Measurements from ENCODE around the gene CPEB3.
"Not testable (repeated sequence)": the region's sequence is repeated elsewhere in the genome, so short reads cannot be mapped to it uniquely, and the experiment has no call there.

CPEB3 gene

GRCh38 chr10:92087750-92088395 is 203.0 kb downstream of the CPEB3 start:
- peak; percentile 91 for DNase-seq

- no peak for DNase-seq
These were observed 208.1 kb downstream of the CPEB3 start for GRCh38 chr10:92082583-92083280.

- DNase-seq, result no peak
These were observed 209.2 kb downstream of the CPEB3 start for GRCh38 chr10:92081641-92082040.

GRCh38 chr10:92080244-92080643 is 210.6 kb downstream of the CPEB3 start:
- DNase-seq, result no peak

- DNase-seq, result no peak
These were observed 211.9 kb downstream of the CPEB3 start for GRCh38 chr10:92079003-92079402.

- no peak for DNase-seq
These were observed 214.2 kb downstream of the CPEB3 start for GRCh38 chr10:92076722-92077121.

GRCh38 chr10:92075829-92076228 is 215.0 kb downstream of the CPEB3 start:
- DNase-seq, result no peak

GRCh38 chr10:92074126-92074887 is 216.6 kb downstream of the CPEB3 start:
- DNase-seq, result peak; percentile 61

GRCh38 chr10:92068900-92069299 is 222.0 kb downstream of the CPEB3 start:
- no peak for DNase-seq

GRCh38 chr10:92066386-92066785 is 224.5 kb downstream of the CPEB3 start:
- DNase-seq, result no peak

- no peak for DNase-seq
These were observed 226.4 kb downstream of the CPEB3 start for GRCh38 chr10:92064506-92064905.

GRCh38 chr10:92062273-92062672 is 228.6 kb downstream of the CPEB3 start:
- DNase-seq, result no peak

- DNase-seq, result no peak
These were observed 236.1 kb downstream of the CPEB3 start for GRCh38 chr10:92054807-92055206.

- no peak for DNase-seq
These were observed 238.1 kb downstream of the CPEB3 start for GRCh38 chr10:92052741-92053140.

GRCh38 chr10:92052088-92052487 is 238.8 kb downstream of the CPEB3 start:
- no peak for DNase-seq

- no peak for DNase-seq
These were observed 243.7 kb downstream of the CPEB3 start for GRCh38 chr10:92047215-92047614.

GRCh38 chr10:92045641-92046106 is 245.2 kb downstream of the CPEB3 start:
- DNase-seq, result no peak

- DNase-seq, result no peak
These were observed 248.3 kb downstream of the CPEB3 start for GRCh38 chr10:92042541-92042940.

- DNase-seq, result no peak
These were observed 251.9 kb downstream of the CPEB3 start for GRCh38 chr10:92038949-92039348.

- peak; percentile 25 for DNase-seq
These were observed 257.8 kb downstream of the CPEB3 start for GRCh38 chr10:92033070-92033469.

GRCh38 chr10:92031580-92031979 is 259.3 kb downstream of the CPEB3 start:
- DNase-seq, result no peak

GRCh38 chr10:92027141-92027540 is 263.7 kb downstream of the CPEB3 start:
- peak; percentile 94 for DNase-seq

GRCh38 chr10:92025340-92025739 is 265.5 kb downstream of the CPEB3 start:
- DNase-seq, result not testable (repeated sequence)

GRCh38 chr10:92024700-92025099 is 266.2 kb downstream of the CPEB3 start:
- no peak for DNase-seq

Data from hematopoietic multipotent progenitor cell treated with erythropoietin and hydrocortisone succinate and interleukin-3 and kit ligand, for 8 days (in vitro differentiated cells).